CD4-positive, alpha-beta T cell treated with Interferon gamma for 1 hour (primary cell): ENCODE data around the gene MPC2.
"Not testable (repeated sequence)": the region's sequence is repeated elsewhere in the genome, so short reads cannot be mapped to it uniquely, and the experiment has no call there.

Experiments
- DNase-seq: peaks from one replicate; pipeline ENCODE4 v3.0.0-alpha.2; 2020

MPC2 gene

GRCh38 chr1:167904652-167905130 is 32.2 kb downstream of the MPC2 start:
- DNase-seq, result no peak

- DNase-seq, result no peak
Measured at GRCh38 chr1:167900907-167901306, 36.0 kb downstream of the MPC2 start.

DNA sequence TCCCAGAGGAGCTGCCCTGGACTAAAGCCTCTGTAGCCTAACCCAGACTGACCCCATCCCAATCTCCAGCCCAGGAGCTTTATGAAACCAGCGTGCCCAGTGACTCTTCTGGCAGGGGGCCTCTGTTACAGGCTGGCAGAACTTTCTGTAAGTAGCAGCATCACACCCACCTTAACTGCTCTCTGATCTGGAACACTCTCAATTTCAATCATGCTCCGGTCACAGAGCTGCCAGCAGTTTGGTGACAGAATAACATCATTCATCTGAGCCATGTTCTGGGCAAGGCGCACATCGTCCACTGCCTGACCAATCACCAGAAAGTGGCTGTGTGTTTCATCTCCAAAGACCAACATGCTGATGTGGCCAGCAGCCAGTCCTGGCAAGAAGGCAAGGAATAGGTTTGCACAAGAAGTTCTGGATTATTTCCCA is 37.6 kb downstream of the MPC2 start:
- no peak for DNase-seq

GRCh38 chr1:167898578-167899222 is 38.2 kb downstream of the MPC2 start:
- no peak for DNase-seq

- DNase-seq, result no peak
Measured at GRCh38 chr1:167893798-167894197, 43.1 kb downstream of the MPC2 start.

- DNase-seq, result no peak
Measured at GRCh38 chr1:167890400-167890799, 46.5 kb downstream of the MPC2 start.

GRCh38 chr1:167887187-167887586 is 49.7 kb downstream of the MPC2 start:
- DNase-seq, result not testable (repeated sequence)

DNA sequence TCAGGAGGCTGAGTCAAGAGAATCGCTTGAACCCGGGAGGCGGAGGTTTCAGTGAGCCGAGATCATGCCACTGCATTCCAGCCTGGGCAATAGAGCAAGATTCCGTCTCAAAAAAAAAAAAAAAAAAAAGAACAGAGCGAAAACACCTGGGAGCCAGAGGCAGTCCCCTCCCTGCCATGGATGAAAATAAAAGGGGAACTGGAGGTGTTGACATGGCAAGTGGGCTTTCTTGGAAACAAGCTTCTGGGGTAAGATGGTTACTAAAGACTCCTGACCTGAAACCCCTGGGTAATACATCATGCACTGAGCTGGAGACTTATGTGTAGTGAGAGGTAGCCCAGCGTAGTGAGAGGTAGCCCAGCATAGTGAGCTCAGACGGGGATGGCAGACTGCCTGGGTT is 54.5 kb downstream of the MPC2 start:
- DNase-seq, result no peak

- DNase-seq, result no peak
Measured at GRCh38 chr1:167881786-167882185, 55.1 kb downstream of the MPC2 start.

DNA sequence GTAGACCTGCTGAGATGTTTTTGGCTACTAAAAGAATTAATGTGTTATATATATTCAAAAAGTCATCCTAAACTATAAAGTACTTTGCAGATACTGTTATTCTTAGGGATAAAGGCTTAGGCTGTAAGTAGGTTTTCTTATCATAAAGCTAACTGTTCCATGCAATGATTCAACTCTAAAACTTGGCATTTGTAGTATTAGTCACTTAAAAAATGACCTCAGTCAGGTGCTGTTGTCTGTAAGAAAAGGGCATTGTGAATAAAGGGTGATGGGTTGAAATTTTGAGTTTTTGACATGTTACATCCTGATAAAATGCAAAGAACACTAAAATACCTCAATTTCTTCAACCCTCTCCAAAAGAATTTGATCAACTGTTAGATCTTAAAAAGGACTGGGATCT is 55.8 kb downstream of the MPC2 start:
- DNase-seq, result no peak

DNA sequence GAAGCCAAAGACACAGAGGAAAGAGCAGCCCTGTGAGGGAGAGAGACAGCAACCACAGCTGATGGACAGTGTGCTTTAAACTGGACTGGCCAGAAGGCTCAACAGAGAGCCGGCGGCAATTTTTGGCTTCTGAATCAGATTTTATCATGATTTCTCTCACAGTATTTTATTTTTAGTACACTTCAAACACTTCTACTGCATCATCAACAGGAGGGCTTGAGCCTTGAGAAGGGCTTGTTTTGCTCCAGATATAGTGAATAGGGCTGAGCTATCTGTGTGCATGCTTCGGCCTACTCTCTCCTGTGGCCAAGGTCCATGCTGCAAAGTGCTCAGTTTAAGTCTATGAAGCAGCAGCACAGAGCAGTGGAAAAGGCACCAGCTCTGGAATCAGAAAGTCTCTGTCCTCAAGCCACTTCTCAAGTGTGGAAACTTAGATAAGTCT is 56.3 kb downstream of the MPC2 start:
- DNase-seq, result no peak

- no peak for DNase-seq
Measured at GRCh38 chr1:167879508-167879907, 57.4 kb downstream of the MPC2 start.

DNA sequence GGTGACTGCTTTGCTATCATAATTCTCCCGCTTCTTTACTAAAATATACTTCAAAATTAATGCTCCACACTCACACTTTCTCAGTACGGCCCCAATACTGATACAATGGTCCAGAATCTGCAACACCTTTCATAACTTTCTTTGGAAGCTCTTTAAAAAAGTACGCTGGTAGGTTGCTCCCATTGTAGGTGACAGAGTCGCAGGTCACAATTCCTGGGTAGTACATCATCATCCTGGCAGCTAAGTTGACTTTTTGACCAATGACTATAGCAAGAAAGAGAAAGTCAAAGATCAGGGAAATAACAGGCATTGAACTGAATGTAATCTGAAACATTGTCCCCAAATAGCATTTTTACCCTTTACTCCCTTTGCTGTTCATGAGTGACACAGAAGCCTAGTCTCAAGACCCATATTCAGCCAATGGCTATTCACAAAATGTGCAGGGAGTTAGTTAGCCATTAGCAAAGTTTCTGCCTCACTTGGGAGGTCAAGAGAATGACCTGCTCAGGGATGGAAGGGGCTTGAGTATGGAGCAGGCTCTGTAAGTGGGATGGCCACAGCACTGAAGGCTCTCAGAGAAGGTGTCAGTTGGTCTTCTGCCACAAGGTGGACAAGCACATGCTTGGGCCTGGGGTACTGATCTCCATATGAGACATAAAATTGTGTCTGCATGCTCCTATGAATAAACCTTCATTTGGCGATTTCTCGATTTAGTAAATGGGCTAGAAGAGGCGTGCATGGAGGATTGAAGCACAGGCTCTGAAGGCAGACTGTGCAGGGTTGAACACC is 58.3 kb downstream of the MPC2 start:
- DNase-seq, result no peak

DNA sequence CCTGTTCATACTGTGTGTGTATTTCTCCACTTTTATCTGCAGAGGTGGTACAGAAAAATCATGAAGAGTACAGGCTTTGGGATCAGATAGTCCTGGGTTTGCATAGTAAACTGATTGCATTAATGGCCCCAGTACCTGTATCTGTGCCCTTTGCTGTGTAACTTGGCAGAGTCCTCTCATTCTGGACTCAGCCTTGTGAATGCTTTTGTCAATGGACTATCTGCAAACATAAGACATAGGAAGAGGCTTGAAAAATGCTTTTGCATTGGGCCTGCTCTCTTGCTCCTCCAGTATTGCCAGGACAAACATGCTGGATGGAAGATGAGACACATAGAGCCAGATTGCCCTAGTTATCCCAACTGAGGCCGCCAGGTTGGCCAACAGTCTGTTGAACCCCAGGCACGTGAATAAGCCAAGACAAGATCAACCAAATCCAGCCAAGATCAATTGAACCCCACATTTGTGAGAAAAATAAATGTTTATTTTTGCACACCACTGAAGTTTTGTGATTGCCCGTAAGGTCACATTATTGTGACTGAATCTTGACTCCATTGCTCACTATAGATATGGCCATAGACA is 60.2 kb downstream of the MPC2 start:
- DNase-seq, result no peak

DNA sequence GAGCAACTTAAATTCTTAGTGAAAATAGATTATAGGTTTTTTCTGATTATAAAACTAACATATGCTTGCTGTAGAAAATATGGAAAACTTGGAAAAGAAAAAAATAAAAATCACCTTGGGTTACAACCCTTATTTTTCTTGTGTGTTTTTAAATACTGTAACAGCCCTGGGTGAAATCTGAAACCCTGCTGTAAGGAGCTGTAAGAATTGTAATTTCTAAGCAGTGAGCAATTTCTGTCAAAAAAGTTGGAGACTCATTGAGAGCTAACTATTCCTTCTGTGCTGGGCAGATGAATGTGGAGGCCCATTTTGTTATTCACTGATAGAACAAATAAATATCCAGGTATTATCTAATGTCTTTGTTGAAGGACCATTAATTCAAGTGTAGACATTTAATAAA is 65.5 kb downstream of the MPC2 start:
- no peak for DNase-seq

GRCh38 chr1:167869157-167870001 is 67.5 kb downstream of the MPC2 start:
- DNase-seq, result not testable (repeated sequence)

DNA sequence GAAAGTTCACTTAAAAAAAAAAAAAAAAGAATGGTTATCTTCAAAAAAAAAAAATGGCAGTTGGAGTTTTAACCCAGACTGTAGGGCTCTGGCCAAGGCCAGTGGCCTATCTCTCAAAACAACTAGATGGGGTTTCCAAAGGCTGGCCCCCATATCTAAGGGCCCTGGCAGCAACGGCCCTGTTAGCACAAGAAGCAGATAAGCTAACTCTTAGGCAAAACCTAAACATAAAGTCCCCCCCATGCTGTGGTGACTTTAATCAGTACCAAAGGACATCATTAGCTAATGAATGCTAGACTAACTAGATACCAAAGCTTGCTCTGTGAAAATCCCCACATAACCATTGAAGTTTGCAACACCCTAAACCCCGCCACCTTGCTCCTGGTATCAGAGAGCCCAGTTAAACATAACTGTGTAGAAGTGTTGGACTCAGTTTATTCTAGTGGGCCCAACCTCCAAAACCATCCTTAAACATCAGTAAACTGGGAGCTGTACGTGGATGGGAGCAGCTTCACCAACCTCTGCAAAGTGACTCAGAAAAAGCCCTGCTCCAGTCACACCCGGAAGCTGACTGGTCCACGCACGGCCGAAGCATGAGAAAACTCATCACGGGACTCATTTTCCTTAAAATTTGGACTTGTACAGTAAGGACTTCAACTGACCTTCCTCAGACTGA is 70.0 kb downstream of the MPC2 start:
- DNase-seq, result not testable (repeated sequence)
